Spleen (tissue), 11 donors: ENCODE results near the gene PACSIN2. TPM values are rescaled to one million over a fixed set of nuclear protein-coding genes. Genes with fewer than 3 reads are reported as not detected.

ENCODE experiments used
- DNase-seq: peaks from one replicate; pipeline ENCODE4 v3.0.0-alpha.2; 2020
- H3K27ac ChIP-seq, 8 donors: fragments of 200-600 bp; sonication (generic) in 7 of 8; 1 replicate in 4 of 8; 2 replicates in 4 of 8; pipeline versions ENCODE4 v1.5.0 to v1.8.0; 2016 to 2021; ENCODE audit warnings: inconsistent platforms in 4 of 8, mild to moderate bottlenecking in 4 of 8, moderate library complexity in 1 of 8
- H3K27me3 ChIP-seq, 7 donors: fragments of 200-600 bp; sonication (generic) in 6 of 7; replicated peaks in 1 of 7; 1 replicate in 4 of 7; 2 replicates in 3 of 7; pipeline versions ENCODE4 v1.5.0 to v1.8.0; 2016 to 2021; ENCODE audit warnings: inconsistent platforms in 3 of 7, mild to moderate bottlenecking in 1 of 7
- H3K36me3 ChIP-seq, 6 donors: fragments of 200-600 bp; sonication (generic) in 5 of 6; 1 replicate in 4 of 6; 2 replicates in 2 of 6; pipeline versions ENCODE4 v1.5.0 to v1.8.0; 2016 to 2021; ENCODE audit warnings: inconsistent platforms in 2 of 6
- H3K4me1 ChIP-seq, 6 donors: fragments of 200-600 bp; sonication (generic) in 5 of 6; 1 replicate in 3 of 6; 2 replicates in 3 of 6; pipeline versions ENCODE4 v1.5.0 to v1.8.0; 2016 to 2021; ENCODE audit warnings: inconsistent platforms in 3 of 6
- H3K4me3 ChIP-seq, 8 donors: fragments of 200-600 bp; sonication (generic) in 7 of 8; 1 replicate in 4 of 8; 2 replicates in 4 of 8; pipeline versions ENCODE4 v1.5.0 to v1.8.0; 2016 to 2021; ENCODE audit warnings: inconsistent platforms in 4 of 8, mild to moderate bottlenecking in 4 of 8, moderate library complexity in 2 of 8
- H3K9me3 ChIP-seq, 8 donors: fragments of 200-600 bp; sonication (generic) in 7 of 8; 1 replicate in 4 of 8; 2 replicates in 4 of 8; pipeline versions ENCODE4 v1.5.0 to v1.8.0; 2016 to 2021; ENCODE audit warnings: inconsistent platforms in 4 of 8
- POLR2A ChIP-seq, 3 donors: fragments of 450-650 bp; IDR thresholded peaks; one replicate each; pipeline ENCODE4 v1.5.1; 2017; ENCODE audit warnings: antibody characterized with exemption in 3 of 3, mild to moderate bottlenecking in 1 of 3
- POLR2AphosphoS5 ChIP-seq, 3 donors: sonication (generic); formaldehyde crosslinking; IDR thresholded peaks; one replicate each; pipeline ENCODE4 v1.5.1; 2017; ENCODE audit warnings: antibody characterized with exemption in 3 of 3
- WGBS, 5 donors: extraction: QIAGEN DNeasy Blood & Tissue Kit in 3 of 5; methylation state at CpG; one replicate each; pipeline versions ENCODE4 v1.1.5 to v1.1.7; 2013 to 2018; 5-methylcytosine and 5-hydroxymethylcytosine counted together
- intact Hi-C: fragments of 100-400 bp; cut with DNase I; formaldehyde crosslinking; loops from one replicate; pipeline ENCODE4 v1.15.0; 2023; ENCODE audit warnings: low total_unique reads
- polyA plus RNA-seq, 3 donors: library from polyadenylated mRNA; stranded (reverse); fragments of 200-250 nt; gene quantifications; one replicate each; pipeline ENCODE4 v1.2.1, GENCODE V29; 2013
- total RNA-seq, 7 donors: library from RNA; depleted of rRNA in 3 of 7; stranded (reverse); fragments of >200 nt in 3 of 7; fragmentation: NEBNext Ultra II Directional in 4 of 7; extraction: Animal tissue kit (Norgen Biotek cat#: 25700) in 4 of 7; gene quantifications; one replicate each; pipeline versions ENCODE4 v1.1.0 to v1.2.1, GENCODE V29; 2016 to 2021
- TF ChIP-seq, protein P1 (sequence below), 11 experiments: fragments of 200-600 bp in 7 of 11; fragments of 450-650 bp in 4 of 11; sonication (generic) in 4 of 11; IDR thresholded peaks in 8 of 11; conservative IDR thresholded peaks in 3 of 11; 1 replicate in 7 of 11; 2 replicates in 4 of 11; pipeline versions ENCODE4 v1.4.0 to v1.8.0; 2016 to 2021; ENCODE audit warnings: antibody characterized with exemption in 11 of 11, inconsistent platforms in 4 of 11, mild to moderate bottlenecking in 1 of 11
- donor health status: healthy with polysubstance abuse.
- donor health status: DM: no; HTN: no; CAD: no; lungs with moderate emphysema.
- donor health status: DM: no; HTN: no; CAD: no.
- donor health status: Bipolar disorder and iron deficiency.
- donor health status: healthy.
- donor health status: DM: no; HTN: no; CAD: no.
- donor health status: DM: yes; HTN: yes; CAD: no.

Gene PACSIN2
- total and polyA plus RNA-seq, 10 donors = 24.2 to 98.1 (median 64.2) TPM

DNA sequence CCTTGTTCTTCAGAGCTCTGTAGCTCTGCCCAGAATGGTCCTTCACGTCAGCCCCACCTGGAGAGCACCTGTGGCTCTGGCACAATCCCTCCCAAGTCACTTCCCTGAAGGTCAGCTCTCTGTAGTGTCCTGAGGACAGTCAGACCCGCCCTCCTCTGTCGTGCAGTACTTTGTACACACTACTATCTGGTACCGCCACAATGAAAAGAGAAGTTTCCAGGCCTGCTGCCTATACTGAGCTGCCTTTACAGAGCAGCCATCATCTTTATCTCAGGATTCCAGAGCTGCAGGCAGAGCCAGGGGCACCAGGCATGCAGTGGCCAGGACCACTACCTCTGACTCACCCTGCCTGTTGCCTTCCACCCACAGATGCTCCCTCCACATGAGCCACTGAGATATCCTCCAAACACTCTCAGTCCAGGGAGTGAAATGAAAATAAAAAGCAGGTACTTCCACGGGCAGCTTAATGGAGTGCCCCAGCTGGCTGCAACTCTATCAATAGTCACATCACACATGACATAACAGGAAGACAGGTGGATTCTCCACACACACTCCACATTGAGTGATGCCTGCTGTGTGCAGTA, 7.3 kb downstream of the PACSIN2 start:
- Histone ChIP-seq H3K4me3 (no peak overlapping the region), H3K27ac (no peak overlapping the region), H3K4me1 (peaks cover 3 to 89% (median 47%) of the 10 kb centered on the region in 6 donors), H3K36me3 (no peaks in the 10 kb centered on the region), H3K27me3 (no peaks in the 10 kb centered on the region), H3K9me3 (no peaks in the 10 kb centered on the region)
- 74 to 79% (median 77%) methylated on average over 5 of the region's 5 CpGs for WGBS, 5 donors
- no peak for DNase-seq
- TF ChIP-seq, protein P1, sequence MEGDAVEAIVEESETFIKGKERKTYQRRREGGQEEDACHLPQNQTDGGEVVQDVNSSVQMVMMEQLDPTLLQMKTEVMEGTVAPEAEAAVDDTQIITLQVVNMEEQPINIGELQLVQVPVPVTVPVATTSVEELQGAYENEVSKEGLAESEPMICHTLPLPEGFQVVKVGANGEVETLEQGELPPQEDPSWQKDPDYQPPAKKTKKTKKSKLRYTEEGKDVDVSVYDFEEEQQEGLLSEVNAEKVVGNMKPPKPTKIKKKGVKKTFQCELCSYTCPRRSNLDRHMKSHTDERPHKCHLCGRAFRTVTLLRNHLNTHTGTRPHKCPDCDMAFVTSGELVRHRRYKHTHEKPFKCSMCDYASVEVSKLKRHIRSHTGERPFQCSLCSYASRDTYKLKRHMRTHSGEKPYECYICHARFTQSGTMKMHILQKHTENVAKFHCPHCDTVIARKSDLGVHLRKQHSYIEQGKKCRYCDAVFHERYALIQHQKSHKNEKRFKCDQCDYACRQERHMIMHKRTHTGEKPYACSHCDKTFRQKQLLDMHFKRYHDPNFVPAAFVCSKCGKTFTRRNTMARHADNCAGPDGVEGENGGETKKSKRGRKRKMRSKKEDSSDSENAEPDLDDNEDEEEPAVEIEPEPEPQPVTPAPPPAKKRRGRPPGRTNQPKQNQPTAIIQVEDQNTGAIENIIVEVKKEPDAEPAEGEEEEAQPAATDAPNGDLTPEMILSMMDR (IDR thresholded peaks at IDR 0.05 in 8 of 11, conservative IDR thresholded peaks at IDR 0.05 in 3 of 11) = no peak
- no peak for TF ChIP-seq POLR2AphosphoS5 (IDR thresholded peaks at IDR 0.05)
- no peak for TF ChIP-seq POLR2A (IDR thresholded peaks at IDR 0.05)
- intact Hi-C loops = no loop called here

DNA sequence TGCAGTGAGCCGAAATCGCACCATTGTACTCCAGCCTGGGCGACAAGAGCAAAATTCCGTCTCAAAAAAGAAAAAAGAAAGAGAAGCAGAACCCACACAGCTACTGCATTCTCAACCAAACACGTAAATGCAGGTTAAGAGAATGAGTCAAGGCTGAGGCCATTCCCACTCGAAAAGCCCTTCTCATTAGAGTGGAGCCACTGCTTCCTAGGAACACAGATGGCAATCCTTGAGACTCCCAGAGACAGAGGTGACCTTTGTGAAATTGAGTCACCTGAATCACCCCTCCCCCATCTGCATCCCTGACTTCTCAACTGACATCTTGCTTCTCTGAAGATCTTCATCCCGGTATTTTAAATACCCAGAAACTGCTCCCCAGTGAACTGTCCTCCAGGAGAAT, 8.2 kb downstream of the PACSIN2 start:
- no peak overlapping the region for H3K4me3 ChIP-seq
- H3K4me1 ChIP-seq = peaks cover 12 to 92% (median 53%) of the 10 kb centered on the region in 6 donors
- no peaks in the 10 kb centered on the region for H3K9me3 ChIP-seq
- no peak for DNase-seq
- no peak overlapping the region for H3K27ac ChIP-seq
- TF ChIP-seq, protein P1 (IDR thresholded peaks at IDR 0.05 in 8 of 11, conservative IDR thresholded peaks at IDR 0.05 in 3 of 11) = no peak
- TF ChIP-seq POLR2A (IDR thresholded peaks at IDR 0.05) = no peak
- no peak for TF ChIP-seq POLR2AphosphoS5 (IDR thresholded peaks at IDR 0.05)
- no peaks in the 10 kb centered on the region for H3K27me3 ChIP-seq
- WGBS, 5 donors = 87 to 98% (median 93%) methylated on average over 7 of the region's 7 CpGs
- intact Hi-C loops = no loop called here
- no peaks in the 10 kb centered on the region for H3K36me3 ChIP-seq

DNA sequence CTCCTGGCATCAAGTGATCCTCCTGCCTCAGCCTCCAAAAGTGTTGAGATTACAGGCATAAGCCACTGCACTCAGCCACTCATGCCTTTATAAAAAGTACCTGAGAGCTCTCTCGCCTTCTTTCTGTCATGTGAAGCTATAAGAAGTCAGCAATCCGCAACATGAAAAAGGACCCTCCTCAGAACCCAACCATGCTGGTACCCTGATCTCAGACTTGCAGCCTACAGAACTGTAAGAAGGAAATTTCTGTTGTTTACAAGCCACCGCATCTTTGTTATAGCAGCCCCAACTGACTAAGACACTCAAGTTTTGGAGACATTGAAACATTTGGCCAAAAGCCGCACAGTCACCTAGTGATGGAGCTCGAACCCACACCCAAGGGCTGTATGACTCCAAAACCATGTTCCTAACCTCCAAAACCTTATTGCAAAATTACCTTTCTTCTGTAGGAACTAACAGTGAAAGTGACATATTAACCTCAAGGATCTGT, 8.9 kb downstream of the PACSIN2 start:
- peak; percentile 8 for DNase-seq
- Histone ChIP-seq H3K36me3 (no peaks in the 10 kb centered on the region), H3K27me3 (no peaks in the 10 kb centered on the region), H3K27ac (no peak overlapping the region), H3K4me1 (peaks cover 19 to 92% (median 58%) of the 10 kb centered on the region in 6 donors), H3K9me3 (no peaks in the 10 kb centered on the region), H3K4me3 (no peak overlapping the region)
- intact Hi-C loops = no loop called here
- 95 to 97% (median 97%) methylated on average over 5 of the region's 5 CpGs for WGBS, 5 donors
- TF ChIP-seq POLR2A (IDR thresholded peaks at IDR 0.05) = no peak
- TF ChIP-seq, protein P1 (IDR thresholded peaks at IDR 0.05 in 8 of 11, conservative IDR thresholded peaks at IDR 0.05 in 3 of 11) = no peak
- no peak for TF ChIP-seq POLR2AphosphoS5 (IDR thresholded peaks at IDR 0.05)

DNA sequence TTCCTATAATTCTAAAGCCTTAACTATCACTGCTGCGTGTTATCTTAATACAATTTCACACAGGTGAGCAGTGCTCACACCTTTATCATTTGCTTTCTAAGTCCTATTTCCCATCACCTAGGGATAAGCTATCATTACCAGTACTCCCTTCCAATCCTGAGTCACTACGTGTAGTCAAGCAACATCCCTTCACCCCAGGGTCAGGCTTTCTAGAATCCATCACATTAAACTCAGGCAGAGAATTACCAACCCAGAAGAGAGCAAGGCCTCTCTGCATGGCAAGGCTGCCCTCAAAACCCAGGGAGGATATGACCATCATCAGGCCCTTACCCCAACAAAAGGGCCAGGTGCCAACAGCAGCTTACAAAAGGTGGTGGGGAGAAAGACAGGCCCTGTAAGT, 9.8 kb downstream of the PACSIN2 start:
- Histone ChIP-seq H3K27ac (no peak overlapping the region), H3K4me1 (peaks cover 22 to 92% (median 67%) of the 10 kb centered on the region in 6 donors), H3K36me3 (no peaks in the 10 kb centered on the region), H3K9me3 (no peaks in the 10 kb centered on the region), H3K4me3 (no peak overlapping the region), H3K27me3 (no peaks in the 10 kb centered on the region)
- WGBS, 5 donors = 78 to 85% (median 80%) methylated on average over 2 of the region's 2 CpGs
- intact Hi-C loops = no loop called here
- DNase-seq = no peak
- TF ChIP-seq, protein P1 (IDR thresholded peaks at IDR 0.05 in 8 of 11, conservative IDR thresholded peaks at IDR 0.05 in 3 of 11) = no peak
- TF ChIP-seq POLR2A (IDR thresholded peaks at IDR 0.05) (no peak), POLR2AphosphoS5 (IDR thresholded peaks at IDR 0.05) (no peak)
